ENCODE results near the gene CX3CR1.

Gene CX3CR1

GRCh38 chr3:39254806-39255449, 24.9 kb downstream of the CX3CR1 start (continued):
- TF ChIP-seq ZNF639 (tag by site-specific recombination; IDR thresholded peaks at IDR 0.05) (no peak), ZNF555 (tag by site-specific recombination; conservative IDR thresholded peaks at IDR 0.05) (no peak)
- TF ChIP-seq, protein P1, sequence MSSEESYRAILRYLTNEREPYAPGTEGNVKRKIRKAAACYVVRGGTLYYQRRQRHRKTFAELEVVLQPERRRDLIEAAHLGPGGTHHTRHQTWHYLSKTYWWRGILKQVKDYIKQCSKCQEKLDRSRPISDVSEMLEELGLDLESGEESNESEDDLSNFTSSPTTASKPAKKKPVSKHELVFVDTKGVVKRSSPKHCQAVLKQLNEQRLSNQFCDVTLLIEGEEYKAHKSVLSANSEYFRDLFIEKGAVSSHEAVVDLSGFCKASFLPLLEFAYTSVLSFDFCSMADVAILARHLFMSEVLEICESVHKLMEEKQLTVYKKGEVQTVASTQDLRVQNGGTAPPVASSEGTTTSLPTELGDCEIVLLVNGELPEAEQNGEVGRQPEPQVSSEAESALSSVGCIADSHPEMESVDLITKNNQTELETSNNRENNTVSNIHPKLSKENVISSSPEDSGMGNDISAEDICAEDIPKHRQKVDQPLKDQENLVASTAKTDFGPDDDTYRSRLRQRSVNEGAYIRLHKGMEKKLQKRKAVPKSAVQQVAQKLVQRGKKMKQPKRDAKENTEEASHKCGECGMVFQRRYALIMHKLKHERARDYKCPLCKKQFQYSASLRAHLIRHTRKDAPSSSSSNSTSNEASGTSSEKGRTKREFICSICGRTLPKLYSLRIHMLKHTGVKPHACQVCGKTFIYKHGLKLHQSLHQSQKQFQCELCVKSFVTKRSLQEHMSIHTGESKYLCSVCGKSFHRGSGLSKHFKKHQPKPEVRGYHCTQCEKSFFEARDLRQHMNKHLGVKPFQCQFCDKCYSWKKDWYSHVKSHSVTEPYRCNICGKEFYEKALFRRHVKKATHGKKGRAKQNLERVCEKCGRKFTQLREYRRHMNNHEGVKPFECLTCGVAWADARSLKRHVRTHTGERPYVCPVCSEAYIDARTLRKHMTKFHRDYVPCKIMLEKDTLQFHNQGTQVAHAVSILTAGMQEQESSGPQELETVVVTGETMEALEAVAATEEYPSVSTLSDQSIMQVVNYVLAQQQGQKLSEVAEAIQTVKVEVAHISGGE (tag by site-specific recombination; conservative IDR thresholded peaks at IDR 0.05; ENCODE audit: low read depth) = no peak

GRCh38 chr3:39251576-39251975, 28.3 kb downstream of the CX3CR1 start:
- ChIA-PET POLR2A (no interaction called here), CTCF (no interaction called here)
- H3K36me3 ChIP-seq (ENCODE audit: control insufficient read depth in 2 of 2, insufficient read depth in 1 of 2, low read length in 2 of 2) = no peaks in the 10 kb centered on the region
- no peak overlapping the region for H3K27ac ChIP-seq (ENCODE audit: extremely low read depth, low read depth, low read length)
- H3K4me1 ChIP-seq (ENCODE audit: control insufficient read depth, insufficient read depth, low read length) = no peaks in the 10 kb centered on the region
- no peak overlapping the region for H3K4me3 ChIP-seq (ENCODE audit: low read depth, low read length)
- no peaks in the 10 kb centered on the region for H3K9me3 ChIP-seq (ENCODE audit: control insufficient read depth, insufficient read depth, low read depth, low read length)
- TF ChIP-seq ZNF560 (tag by site-specific recombination; IDR thresholded peaks at IDR 0.05; ENCODE audit: borderline replicate concordance) (no peak), ZNF610 (tag by site-specific recombination; IDR thresholded peaks at IDR 0.05; ENCODE audit: borderline replicate concordance) (no peak), ZNF677 (tag by site-specific recombination; IDR thresholded peaks at IDR 0.05) (no peak), ZNF37A (tag by site-specific recombination; IDR thresholded peaks at IDR 0.05) (no peak), ZNF449 (tag by site-specific recombination; IDR thresholded peaks at IDR 0.05) (no peak), BCL6B (tag by site-specific recombination; IDR thresholded peaks at IDR 0.05) (no peak), MEIS1 (CRISPR knock-in tag; IDR thresholded peaks at IDR 0.05; ENCODE audit: borderline replicate concordance) (no peak), ZNF624 (tag by site-specific recombination; IDR thresholded peaks at IDR 0.05) (no peak), FEZF1 (tag by site-specific recombination; IDR thresholded peaks at IDR 0.05) (no peak), ZNF114 (tag by site-specific recombination; IDR thresholded peaks at IDR 0.05) (no peak), ZNF302 (tag by site-specific recombination; IDR thresholded peaks at IDR 0.05; ENCODE audit: low read depth) (no peak), ZNF549 (tag by site-specific recombination; IDR thresholded peaks at IDR 0.05) (no peak), KLF9 (tag by site-specific recombination; IDR thresholded peaks at IDR 0.05; ENCODE audit: low read depth) (no peak), ZNF501 (tag by site-specific recombination; IDR thresholded peaks at IDR 0.05) (no peak)
- TF ChIP-seq, protein P2, sequence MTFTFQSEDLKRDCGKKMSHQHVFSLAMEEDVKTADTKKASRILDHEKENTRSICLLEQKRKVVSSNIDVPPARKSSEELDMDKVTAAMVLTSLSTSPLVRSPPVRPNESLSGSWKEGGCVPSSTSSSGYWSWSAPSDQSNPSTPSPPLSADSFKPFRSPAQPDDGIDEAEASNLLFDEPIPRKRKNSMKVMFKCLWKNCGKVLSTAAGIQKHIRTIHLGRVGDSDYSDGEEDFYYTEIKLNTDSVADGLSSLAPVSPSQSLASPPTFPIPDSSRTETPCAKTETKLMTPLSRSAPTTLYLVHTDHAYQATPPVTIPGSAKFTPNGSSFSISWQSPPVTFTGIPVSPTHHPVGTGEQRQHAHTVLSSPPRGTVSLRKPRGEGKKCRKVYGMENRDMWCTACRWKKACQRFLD (tag by site-specific recombination; IDR thresholded peaks at IDR 0.05) = no peak
